ENCODE data around the gene TMPRSS11E.

The TMPRSS11E gene, protein sequence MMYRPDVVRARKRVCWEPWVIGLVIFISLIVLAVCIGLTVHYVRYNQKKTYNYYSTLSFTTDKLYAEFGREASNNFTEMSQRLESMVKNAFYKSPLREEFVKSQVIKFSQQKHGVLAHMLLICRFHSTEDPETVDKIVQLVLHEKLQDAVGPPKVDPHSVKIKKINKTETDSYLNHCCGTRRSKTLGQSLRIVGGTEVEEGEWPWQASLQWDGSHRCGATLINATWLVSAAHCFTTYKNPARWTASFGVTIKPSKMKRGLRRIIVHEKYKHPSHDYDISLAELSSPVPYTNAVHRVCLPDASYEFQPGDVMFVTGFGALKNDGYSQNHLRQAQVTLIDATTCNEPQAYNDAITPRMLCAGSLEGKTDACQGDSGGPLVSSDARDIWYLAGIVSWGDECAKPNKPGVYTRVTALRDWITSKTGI

DNA sequence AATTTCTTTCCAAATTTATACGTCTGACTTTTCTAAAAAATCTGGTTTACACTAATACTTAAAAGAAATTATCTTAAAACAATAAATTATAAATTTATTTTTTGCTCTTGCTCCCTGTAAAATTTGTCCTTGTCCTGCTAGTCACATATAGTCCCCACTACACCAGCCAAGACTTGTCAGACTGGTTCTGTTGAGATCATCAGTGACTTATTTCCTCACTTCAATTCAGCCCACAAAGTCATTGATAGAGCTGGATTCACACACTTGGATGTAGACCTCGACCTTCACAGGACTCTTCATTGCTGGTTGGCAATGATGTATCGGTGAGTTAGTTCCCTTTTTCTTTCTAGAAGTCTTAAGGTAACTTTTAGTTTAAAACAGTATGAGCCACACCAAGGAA is at the start of gene TMPRSS11E:
TMPRSS11E (plus strand) TSS at position 263 of the 400 bp plus-strand sequence; CDS start at position 313, 50 bp downstream.
- TF ChIP-seq GATA2 (IDR thresholded peaks at IDR 0.05; ENCODE audit: low read depth, low read length) (no peak), GATA3 (IDR thresholded peaks at IDR 0.05; ENCODE audit: low read depth, low read length) (no peak)

DNA sequence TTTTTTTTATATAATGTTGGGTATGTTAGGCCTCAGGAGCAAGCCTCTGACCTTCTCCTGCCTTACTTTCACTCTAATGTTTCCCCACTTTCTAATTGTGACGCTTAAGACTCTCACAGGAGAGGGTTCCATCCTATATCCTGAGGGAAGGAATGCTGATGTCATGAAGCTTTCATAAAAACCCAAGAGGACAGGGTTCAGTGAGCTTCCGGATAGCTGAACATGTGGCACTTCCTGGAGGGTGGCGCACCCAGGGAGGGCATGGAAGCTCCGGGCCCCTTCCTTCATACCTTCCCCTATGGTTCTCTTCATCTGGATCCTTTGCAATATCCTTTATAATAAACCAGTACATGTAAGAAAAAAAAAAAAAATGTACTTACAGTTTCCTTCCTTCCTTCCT is 48.0 kb upstream of the TMPRSS11E start:
- no peak for TF ChIP-seq GATA2 (IDR thresholded peaks at IDR 0.05; ENCODE audit: low read depth, low read length)
- TF ChIP-seq GATA3 (IDR thresholded peaks at IDR 0.05; ENCODE audit: low read depth, low read length): no peak

DNA sequence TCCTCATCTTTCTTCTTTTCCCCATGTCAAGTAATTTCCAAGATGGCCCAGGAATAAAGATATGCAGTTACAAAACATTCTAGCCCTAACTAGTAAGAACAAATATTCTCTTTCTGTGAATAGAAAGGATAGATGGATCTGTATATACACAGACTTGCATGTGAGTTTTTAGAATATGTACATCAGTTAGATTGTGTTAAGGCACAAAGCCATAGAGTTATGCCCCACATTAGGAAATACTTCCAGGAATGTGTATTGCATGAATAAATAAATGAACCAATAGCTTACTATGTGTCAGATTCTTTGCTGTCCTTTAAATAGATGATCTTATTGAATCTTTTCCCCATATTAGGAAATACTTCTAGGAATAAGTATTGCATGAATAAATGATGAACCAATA is 46.0 kb upstream of the TMPRSS11E start:
- no peak for TF ChIP-seq GATA2 (IDR thresholded peaks at IDR 0.05; ENCODE audit: low read depth, low read length)
- no peak for TF ChIP-seq GATA3 (IDR thresholded peaks at IDR 0.05; ENCODE audit: low read depth, low read length)

DNA sequence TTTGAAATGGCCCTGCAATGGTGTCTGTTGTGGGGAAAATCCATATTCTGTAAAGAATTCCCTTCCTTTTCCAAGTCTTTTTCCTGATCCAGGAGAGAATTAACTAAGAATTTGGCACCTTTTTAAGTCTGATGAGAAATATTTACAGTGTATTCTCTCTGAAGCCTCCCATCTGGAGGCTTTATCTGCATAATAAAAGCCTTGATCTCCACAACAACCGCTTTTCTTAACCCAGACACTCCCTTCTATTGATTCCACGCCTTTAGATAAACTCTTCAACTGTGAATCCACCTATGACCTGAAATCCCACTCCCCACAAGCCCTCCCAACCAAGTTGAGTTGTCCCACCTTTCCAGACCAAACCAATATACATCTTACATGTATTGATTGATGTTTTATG is 43.1 kb upstream of the TMPRSS11E start:
- TF ChIP-seq GATA3 (IDR thresholded peaks at IDR 0.05; ENCODE audit: low read depth, low read length) (no peak), GATA2 (IDR thresholded peaks at IDR 0.05; ENCODE audit: low read depth, low read length) (no peak)

- no peak for TF ChIP-seq GATA3 (IDR thresholded peaks at IDR 0.05; ENCODE audit: low read depth, low read length)
- TF ChIP-seq GATA2 (IDR thresholded peaks at IDR 0.05; ENCODE audit: low read depth, low read length): no peak
Measured at GRCh38 chr4:68406479-68406859, 40.8 kb upstream of the TMPRSS11E start.

DNA sequence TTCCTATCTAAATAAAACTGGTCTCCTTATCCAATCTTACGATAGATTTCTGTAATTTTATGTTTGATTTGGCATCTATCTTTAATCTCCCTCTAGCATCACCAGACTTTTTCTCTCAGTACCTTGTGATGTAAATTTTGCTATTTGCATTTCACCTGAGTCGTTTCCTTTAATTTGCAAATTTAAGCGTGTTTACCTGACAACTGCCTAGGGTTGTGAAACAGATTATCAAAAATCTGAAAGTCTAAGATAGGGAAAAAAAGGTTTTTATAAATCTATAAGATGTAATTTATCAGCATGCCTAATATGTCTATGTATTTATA is 39.4 kb upstream of the TMPRSS11E start:
- TF ChIP-seq GATA3 (IDR thresholded peaks at IDR 0.05; ENCODE audit: low read depth, low read length): no peak
- no peak for TF ChIP-seq GATA2 (IDR thresholded peaks at IDR 0.05; ENCODE audit: low read depth, low read length)

GRCh38 chr4:68410149-68410548 is 37.1 kb upstream of the TMPRSS11E start:
- TF ChIP-seq GATA2 (IDR thresholded peaks at IDR 0.05; ENCODE audit: low read depth, low read length): no peak

DNA sequence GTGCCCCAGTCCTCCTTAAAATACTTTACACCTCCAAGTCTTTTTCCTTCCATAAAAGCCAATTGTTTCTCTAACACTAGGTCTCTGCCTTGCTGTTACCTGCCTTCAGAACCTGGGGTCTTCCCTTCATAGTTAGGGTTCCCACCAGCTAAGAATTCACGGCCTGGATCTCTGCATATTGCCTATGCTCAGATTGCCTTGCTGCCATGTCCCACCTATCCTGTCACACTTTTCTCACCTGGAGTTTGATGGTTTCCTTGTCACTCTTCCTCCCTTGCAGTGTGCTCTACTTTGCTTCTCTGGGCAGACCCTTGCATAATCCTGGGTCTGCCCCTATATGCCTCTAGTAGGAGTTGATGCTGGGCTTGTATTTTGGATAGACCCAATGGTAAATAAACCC is 36.6 kb upstream of the TMPRSS11E start:
- no peak for TF ChIP-seq GATA3 (IDR thresholded peaks at IDR 0.05; ENCODE audit: low read depth, low read length)
- no peak for TF ChIP-seq GATA2 (IDR thresholded peaks at IDR 0.05; ENCODE audit: low read depth, low read length)

- TF ChIP-seq GATA2 (IDR thresholded peaks at IDR 0.05; ENCODE audit: low read depth, low read length) (no peak), GATA3 (IDR thresholded peaks at IDR 0.05; ENCODE audit: low read depth, low read length) (no peak)
Measured at GRCh38 chr4:68416591-68416990, 30.7 kb upstream of the TMPRSS11E start.

GRCh38 chr4:68426516-68426915 is 20.7 kb upstream of the TMPRSS11E start:
- no peak for TF ChIP-seq GATA2 (IDR thresholded peaks at IDR 0.05; ENCODE audit: low read depth, low read length)
- no peak for TF ChIP-seq GATA3 (IDR thresholded peaks at IDR 0.05; ENCODE audit: low read depth, low read length)

DNA sequence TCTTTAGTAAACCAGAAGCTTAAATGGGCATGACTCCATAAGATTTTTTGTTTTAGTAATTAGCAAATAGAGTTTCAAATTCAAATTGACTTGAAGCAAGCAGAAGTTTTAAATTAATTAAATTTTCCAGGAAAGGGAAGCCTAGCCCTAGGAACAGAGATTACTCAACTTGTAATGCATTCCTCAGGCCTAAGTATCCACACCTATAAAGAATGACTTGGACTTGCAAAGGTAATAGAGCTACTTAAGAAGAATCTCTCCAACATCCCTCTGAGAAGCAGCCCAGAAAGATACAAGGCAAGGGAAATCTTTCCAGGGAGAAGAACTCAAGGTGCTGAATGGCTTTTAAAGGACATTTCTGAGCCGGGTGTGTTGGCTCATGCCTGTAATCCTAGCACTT is 16.9 kb upstream of the TMPRSS11E start:
- TF ChIP-seq GATA2 (IDR thresholded peaks at IDR 0.05; ENCODE audit: low read depth, low read length) (no peak), GATA3 (IDR thresholded peaks at IDR 0.05; ENCODE audit: low read depth, low read length) (no peak)

- TF ChIP-seq GATA2 (IDR thresholded peaks at IDR 0.05; ENCODE audit: low read depth, low read length) (no peak), GATA3 (IDR thresholded peaks at IDR 0.05; ENCODE audit: low read depth, low read length) (no peak)
Measured at GRCh38 chr4:68432320-68432719, 14.9 kb upstream of the TMPRSS11E start.

DNA sequence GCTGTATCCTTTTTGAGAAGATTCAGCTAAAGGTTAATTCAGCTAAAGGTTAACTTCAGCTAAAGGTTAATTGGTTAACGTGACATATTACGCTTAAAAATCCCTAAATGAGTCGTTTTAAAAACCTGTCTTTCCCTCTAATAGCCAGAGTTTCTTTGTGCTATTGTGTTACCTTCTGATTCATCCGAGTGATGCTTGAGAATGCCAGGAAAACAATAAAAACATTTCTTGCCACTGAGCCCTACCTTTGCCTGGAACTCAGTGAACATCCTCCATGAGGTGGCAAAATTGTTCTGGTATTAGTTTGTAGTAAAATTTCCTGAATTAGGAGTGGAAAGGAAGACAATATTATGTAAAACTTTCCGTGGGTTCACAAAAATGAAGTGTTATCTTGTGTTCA is 13.7 kb upstream of the TMPRSS11E start:
- no peak for TF ChIP-seq GATA3 (IDR thresholded peaks at IDR 0.05; ENCODE audit: low read depth, low read length)
- no peak for TF ChIP-seq GATA2 (IDR thresholded peaks at IDR 0.05; ENCODE audit: low read depth, low read length)

- TF ChIP-seq GATA2 (IDR thresholded peaks at IDR 0.05; ENCODE audit: low read depth, low read length) (no peak), GATA3 (IDR thresholded peaks at IDR 0.05; ENCODE audit: low read depth, low read length) (no peak)
Measured at GRCh38 chr4:68434277-68434676, 13.0 kb upstream of the TMPRSS11E start.

DNA sequence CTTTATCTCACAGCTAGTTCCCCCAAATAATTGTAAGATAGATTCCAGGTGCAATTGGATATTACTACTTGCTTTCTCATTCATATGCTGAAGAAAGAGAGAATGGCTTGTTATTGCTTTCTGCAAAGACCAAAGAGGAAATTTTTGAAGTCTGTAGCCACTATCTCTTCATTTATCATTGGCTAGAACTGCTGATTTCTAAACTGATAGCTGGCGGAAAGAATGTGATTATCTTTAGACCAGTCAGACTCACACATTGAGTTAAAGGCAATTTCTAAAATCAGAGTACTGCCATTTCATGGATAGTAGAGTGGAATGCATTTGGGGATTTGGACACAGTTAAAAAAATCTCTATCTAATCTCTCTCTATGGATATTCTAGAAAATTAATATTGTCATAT is 12.4 kb upstream of the TMPRSS11E start:
- TF ChIP-seq GATA3 (IDR thresholded peaks at IDR 0.05; ENCODE audit: low read depth, low read length): no peak

DNA sequence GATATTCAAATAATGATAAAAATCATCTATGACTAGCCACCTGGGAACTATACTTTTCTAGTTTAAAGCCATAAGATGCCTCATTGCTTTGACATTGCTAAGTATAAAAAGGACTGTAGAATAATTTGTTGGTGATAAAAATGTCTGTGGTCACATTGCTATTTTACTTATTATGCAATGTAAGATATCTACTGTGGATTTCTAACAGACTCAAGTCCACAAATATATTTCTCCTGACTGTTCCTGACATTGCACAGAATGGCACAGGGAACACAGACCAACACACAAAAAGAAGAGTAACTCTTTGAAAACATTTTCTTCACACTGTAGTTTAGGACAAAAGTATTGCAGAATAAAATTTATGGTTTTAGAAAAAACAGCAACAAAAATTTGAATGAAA is 2.2 kb upstream of the TMPRSS11E start:
- TF ChIP-seq GATA2 (IDR thresholded peaks at IDR 0.05; ENCODE audit: low read depth, low read length) (no peak), GATA3 (IDR thresholded peaks at IDR 0.05; ENCODE audit: low read depth, low read length) (no peak)
